ENCODE data around the gene SDK1.

SDK1 gene

GRCh38 chr7:3965794-3966395 lies 664.8 kb downstream of the SDK1 start:
- DNase-seq = no peak

GRCh38 chr7:3968234-3968633 lies 667.2 kb downstream of the SDK1 start:
- DNase-seq = no peak

- DNase-seq = no peak
Observed at GRCh38 chr7:3969286-3969685, 668.2 kb downstream of the SDK1 start.

GRCh38 chr7:3971323-3971722 lies 670.3 kb downstream of the SDK1 start:
- DNase-seq = no peak

- no peak for DNase-seq
Observed at GRCh38 chr7:3973264-3973663, 672.2 kb downstream of the SDK1 start.

GRCh38 chr7:3974329-3974728 lies 673.3 kb downstream of the SDK1 start:
- DNase-seq = no peak

- DNase-seq = no peak
Observed at GRCh38 chr7:3975371-3975770, 674.3 kb downstream of the SDK1 start.

- no peak for DNase-seq
Observed at GRCh38 chr7:3977391-3977790, 676.3 kb downstream of the SDK1 start.

- DNase-seq = no peak
Observed at GRCh38 chr7:3978839-3979238, 677.8 kb downstream of the SDK1 start.

GRCh38 chr7:3979611-3980299 lies 678.7 kb downstream of the SDK1 start:
- no peak for DNase-seq

GRCh38 chr7:3980300-3980643 lies 679.2 kb downstream of the SDK1 start:
- no peak for DNase-seq

- no peak for DNase-seq
Observed at GRCh38 chr7:3981281-3981680, 680.2 kb downstream of the SDK1 start.

GRCh38 chr7:3984456-3984855 lies 683.4 kb downstream of the SDK1 start:
- no peak for DNase-seq

GRCh38 chr7:3986927-3987326 lies 685.9 kb downstream of the SDK1 start:
- no peak for DNase-seq

GRCh38 chr7:3987426-3987927 lies 686.4 kb downstream of the SDK1 start:
- no peak for DNase-seq

- DNase-seq = no peak
Observed at GRCh38 chr7:3989723-3990122, 688.7 kb downstream of the SDK1 start.

- DNase-seq = no peak
Observed at GRCh38 chr7:3991731-3992231, 690.7 kb downstream of the SDK1 start.

- DNase-seq = no peak
Observed at GRCh38 chr7:3992841-3993240, 691.8 kb downstream of the SDK1 start.

- DNase-seq = no peak
Observed at GRCh38 chr7:3994764-3995163, 693.7 kb downstream of the SDK1 start.

- DNase-seq = no peak
Observed at GRCh38 chr7:3995187-3995586, 694.1 kb downstream of the SDK1 start.

GRCh38 chr7:3998060-3998459 lies 697.0 kb downstream of the SDK1 start:
- no peak for DNase-seq

GRCh38 chr7:4000139-4000538 lies 699.1 kb downstream of the SDK1 start:
- DNase-seq = no peak

GRCh38 chr7:4000934-4001333 lies 699.9 kb downstream of the SDK1 start:
- DNase-seq = no peak

GRCh38 chr7:4001742-4002141 lies 700.7 kb downstream of the SDK1 start:
- DNase-seq = no peak

- no peak for DNase-seq
Observed at GRCh38 chr7:4003503-4003902, 702.5 kb downstream of the SDK1 start.
